IPS-18c (cell line): Measurements from ENCODE around the gene IGSF22.

Experiments used
- H3K4me3 ChIP-seq: 2 replicates; pipeline ENCODE4 v1.7.0; 2013; ENCODE audit warnings: low read depth, mild to moderate bottlenecking, low read length, moderate library complexity; ENCODE audit not compliant: insufficient read depth
- H3K9me3 ChIP-seq: one replicate; pipeline ENCODE4 v1.6.1; 2013; ENCODE audit warnings: mild to moderate bottlenecking, low read length, moderate library complexity; ENCODE audit not compliant: control insufficient read depth, insufficient read depth

IGSF22 gene

DNA sequence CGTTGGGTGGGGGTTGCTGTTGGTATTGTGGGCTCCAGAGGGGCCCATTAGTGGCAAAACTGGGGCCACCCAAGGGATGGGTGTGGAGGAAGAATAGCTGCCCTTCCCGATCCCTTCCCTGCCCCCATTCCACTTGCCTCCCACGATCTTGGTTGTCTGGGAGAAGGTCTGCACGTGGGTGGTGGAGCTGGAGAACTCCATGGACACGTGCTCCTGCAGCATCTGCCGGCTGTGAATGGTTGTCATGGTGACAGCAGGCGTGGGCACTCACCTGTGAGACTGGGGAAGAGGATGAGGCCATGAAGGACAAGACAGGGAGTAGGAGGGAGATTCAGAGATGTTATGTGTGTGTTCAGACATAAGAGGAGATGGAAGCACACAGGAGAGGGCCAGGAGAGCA is 2.0 kb downstream of the IGSF22 start:
- H3K4me3 ChIP-seq, result no peak overlapping the region

DNA sequence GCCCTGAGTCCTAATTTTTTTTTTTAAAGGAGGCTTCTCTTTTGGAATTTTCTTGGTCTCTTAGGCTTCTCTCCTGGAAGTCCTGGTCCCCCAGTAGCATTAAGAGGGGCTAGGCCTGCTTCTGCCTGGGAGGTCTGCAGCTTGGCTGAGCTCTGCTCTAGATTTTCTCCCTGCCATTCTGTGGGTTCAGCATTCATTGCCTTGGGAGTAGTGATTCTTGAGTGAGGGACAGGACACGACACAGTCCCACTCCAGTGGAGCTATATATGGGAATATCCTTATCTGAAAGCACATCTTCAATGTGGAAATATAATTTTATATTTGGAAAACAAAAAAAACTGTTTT is 3.7 kb downstream of the IGSF22 start:
- Histone ChIP-seq H3K4me3 (no peak overlapping the region; the same call in 1 of the 2 replicates), H3K9me3 (no peaks in the 10 kb centered on the region)

More for the DNA sequence above, 2.0 kb downstream of the IGSF22 start:
- no peaks in the 10 kb centered on the region for H3K9me3 ChIP-seq

DNA sequence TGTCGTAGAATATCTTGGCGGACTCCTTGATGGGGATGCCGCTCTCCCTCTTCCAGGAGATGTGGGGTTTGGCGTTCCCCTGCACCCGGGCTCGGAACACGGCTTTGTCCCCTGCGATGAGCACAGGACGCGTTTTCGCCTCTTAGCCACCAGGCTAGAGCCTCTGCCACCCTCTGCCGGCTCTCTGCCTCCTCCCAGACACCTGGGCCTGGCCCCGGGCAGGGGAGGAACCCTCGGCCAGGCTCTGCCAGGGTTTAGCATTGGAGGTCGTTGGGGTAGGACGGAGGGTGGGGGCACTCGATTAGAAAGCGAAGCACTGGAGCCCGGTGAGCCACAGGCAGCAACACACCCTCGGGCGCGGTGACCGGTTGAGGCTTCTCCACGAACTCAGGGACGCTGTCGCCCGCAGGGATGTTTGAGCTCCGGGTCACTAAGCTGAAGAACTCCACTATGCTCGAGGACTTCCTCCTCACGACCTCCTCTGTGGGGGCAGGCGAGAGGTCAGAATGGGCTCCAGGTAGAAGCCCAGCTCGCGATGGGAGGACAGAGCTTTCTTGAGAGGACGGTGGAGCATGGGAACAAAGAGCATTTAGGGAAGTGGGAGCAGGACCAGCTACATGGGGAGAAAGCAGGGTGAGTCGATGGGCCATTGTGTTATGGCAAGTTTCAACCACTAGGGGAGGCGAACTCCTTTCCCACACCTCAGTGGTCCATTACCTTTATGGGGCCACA is 4.3 kb downstream of the IGSF22 start:
- H3K4me3 ChIP-seq, result peak overlapping the region; percentile 59
- H3K9me3 ChIP-seq, result no peaks in the 10 kb centered on the region

DNA sequence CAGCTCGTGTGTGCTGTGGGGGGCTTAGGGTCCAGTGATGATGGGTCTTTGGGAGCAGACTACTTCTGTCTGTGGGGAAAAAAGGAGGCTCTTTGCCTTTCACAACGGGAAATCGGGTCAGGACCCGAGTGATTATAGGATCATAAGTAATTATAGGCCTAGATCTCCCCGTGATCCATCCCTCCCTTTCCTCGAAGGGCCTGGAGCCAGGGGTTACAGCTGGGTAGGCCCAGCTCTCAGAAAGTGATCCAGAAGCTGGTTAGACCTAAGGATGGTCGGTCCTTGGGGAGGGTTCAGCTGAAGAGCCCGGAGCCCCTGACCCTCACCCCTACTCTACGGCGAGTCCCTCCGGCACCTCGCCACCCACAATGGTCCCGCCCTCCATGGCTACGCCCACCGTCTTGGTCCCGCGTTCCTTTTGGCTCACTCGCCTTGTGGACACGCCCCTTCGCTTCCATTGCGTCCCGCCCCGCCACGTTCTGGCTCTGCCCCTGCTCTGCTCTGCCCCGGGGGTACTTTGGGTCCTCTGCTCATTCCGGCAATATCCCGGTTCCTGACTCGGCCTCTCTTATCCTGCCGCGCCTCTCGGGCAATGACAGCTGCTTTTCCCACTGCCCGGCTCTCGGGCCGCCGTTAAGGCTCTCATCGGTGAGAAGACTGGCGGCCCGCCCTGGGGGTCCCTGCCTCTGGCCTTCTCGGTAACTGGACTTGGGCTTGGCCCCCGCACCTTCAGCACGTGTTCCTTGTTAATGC is 5.0 kb downstream of the IGSF22 start:
- no peaks in the 10 kb centered on the region for H3K9me3 ChIP-seq
- H3K4me3 ChIP-seq, result peak overlapping the region; percentile 59

DNA sequence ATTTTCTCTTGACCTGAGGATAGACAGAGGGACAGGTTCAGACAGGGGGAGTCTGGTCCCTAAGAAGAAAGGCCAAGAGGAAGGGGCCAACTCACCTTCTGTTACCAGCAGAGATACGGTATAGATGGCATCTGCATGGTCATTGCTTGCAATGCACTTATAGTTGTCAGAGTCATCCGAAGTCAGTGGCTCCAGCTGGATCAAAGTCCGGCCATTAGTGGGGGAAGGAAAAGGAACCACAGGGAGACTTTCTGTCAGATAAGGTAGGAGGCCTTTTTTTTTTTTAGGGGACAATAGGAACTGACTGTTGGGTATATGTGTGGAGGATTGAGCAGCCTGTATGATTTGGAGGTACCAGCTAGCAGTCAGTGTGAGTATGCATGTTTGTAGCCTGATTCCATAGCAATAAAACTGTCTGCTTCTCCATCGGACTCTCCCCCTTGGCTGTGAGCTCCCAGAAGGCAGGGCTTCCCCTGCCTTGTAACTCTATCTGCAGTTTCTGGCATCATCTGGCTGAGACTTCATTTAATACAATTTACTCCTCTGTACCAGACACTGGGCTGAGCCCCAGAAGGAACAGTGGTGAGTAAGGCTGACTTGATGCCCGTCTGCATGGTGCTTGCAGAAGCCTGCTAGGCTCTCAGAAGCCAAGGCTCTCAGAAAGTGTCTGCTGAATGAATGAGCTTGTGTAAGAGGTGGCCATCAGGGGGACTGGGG is 5.7 kb downstream of the IGSF22 start:
- H3K4me3 ChIP-seq, result 0 out of 2 replicates have a peak overlapping the region, but pooled peaks have one; percentile 59
- no peaks in the 10 kb centered on the region for H3K9me3 ChIP-seq

- Histone ChIP-seq H3K9me3 (no peaks in the 10 kb centered on the region), H3K4me3 (no peak overlapping the region)
These were observed 10.5 kb downstream of the IGSF22 start for GRCh38 chr11:18715476-18715875.

DNA sequence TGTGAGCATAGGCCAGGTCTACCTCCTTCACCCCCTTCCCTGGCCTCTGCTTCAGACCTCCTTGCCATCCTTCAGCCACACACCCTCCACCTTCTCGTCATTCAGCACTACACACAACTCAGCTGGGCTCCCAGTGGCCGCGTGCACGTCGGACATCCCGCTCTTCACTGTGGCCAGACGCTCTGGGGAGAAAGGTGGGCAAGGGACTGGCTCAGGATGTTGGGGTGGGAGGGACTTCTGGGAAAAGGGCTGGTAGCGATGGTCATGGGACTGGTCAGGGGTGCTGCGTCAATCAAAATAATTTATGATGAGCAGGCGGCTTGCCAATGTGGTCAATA is 11.6 kb downstream of the IGSF22 start:
- no peak overlapping the region for H3K4me3 ChIP-seq
- H3K9me3 ChIP-seq, result no peaks in the 10 kb centered on the region

GRCh38 chr11:18713646-18714442 is 12.1 kb downstream of the IGSF22 start:
- no peak overlapping the region for H3K4me3 ChIP-seq
- H3K9me3 ChIP-seq, result no peaks in the 10 kb centered on the region

DNA sequence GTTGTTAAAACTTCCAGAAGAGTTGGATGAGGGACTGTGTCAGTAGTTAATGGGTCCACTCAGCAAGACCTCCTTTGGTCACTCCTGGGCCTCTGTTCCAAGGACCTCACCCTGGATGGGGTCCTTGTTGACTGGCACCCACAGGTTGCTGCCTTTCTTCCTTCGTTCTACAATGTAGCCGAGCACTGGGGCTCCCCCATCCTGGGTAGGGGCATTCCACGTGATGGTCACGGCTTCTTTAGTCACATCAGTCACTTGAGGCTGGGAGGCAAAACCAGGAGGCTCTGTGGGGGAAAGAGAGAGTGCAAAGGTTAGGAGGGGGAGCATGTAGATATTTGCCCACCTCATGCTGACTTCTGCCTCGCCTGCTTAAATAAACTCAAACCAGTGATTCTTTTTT is 15.4 kb downstream of the IGSF22 start:
- Histone ChIP-seq H3K9me3 (no peaks in the 10 kb centered on the region), H3K4me3 (no peak overlapping the region)

DNA sequence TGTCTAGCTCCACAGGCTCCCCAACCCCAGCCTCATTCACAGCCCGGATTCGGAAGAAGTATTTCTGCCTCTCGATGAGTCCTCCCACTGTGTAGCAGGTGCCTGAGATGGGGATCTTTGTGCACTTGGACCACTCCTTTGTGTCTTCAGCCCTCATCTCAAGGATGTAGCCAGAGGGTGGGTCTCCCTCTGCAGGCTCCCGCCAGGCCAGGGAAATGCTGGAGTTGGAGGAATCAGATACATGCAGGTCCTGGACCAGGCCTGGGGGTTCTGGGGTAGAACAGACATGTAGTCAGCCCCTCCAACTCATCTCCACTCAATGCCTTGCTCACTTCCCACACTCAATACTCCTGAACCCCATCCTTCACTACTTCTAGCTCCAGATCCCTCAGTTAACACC is 16.6 kb downstream of the IGSF22 start:
- Histone ChIP-seq H3K9me3 (no peaks in the 10 kb centered on the region), H3K4me3 (no peak overlapping the region)

DNA sequence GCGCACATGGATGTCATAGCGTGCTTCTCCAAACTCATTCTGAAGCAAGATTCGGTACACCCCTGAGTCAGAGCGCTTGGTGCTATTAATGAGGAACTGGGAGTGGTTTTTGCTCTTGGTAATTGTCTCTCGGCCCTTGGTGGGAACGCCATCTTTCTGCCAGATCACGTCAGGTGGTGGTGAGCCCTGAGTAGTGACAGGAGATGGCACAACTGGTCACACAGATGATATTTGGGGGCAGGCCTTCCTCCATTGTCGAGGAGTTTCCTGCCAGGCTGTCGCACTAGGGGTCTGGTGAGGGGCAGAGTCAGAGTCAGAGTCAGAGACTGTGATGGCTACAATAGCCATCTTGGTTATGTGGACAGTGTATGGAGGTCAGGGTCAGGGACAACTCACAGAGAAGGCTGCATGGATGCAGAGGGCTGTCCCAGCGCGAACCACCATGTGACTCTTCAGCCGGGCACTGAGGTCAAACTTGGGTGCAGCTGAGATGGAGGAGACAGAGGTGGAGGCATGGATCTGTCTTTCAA is 18.1 kb downstream of the IGSF22 start:
- no peaks in the 10 kb centered on the region for H3K9me3 ChIP-seq
- no peak overlapping the region for H3K4me3 ChIP-seq

DNA sequence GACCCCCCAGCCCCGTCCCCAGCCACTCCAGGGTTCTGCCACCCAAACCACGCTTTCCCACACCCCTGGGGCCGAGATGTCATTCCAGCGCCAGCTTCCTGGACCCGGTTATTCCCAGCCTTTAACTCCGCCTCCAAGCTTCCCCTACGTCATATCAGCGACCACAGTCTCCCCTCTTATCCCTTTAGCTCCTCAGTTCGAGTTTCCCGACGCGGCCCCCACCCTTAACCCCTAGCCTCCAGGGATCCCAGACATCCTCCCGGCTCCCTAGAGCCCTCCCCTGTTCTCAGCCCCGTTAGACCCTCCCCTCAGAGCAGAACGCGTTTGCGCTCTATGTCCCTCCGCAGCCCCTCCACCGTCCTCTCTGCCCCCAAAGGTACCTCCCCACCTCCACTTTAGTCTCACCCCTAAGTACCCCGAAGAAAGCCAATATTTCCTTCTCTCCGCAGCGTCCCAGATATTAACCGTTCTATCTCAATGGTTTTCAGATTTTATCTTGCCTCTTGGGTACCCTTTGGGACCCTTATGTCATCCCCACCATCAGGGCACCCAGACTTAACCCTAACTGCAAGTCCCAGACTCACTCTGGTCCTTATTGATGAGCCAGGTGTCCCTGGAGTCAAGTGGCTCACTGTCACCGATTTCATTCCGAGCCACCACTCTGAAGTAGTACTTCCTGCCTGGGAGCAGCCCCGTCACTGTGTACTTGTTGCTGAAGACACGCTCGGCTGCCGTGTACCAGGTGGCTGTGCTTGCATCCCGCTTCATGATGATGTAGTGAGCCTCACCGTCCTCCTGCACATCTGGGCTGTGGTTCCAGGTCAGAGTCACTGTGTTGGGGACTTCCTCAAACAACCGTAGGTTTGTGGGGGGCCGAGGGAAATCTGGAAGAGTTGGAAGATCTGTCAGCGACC is 19.4 kb downstream of the IGSF22 start:
- H3K4me3 ChIP-seq, result no peak overlapping the region

GRCh38 chr11:18705651-18706281 is 20.2 kb downstream of the IGSF22 start:
- no peaks in the 10 kb centered on the region for H3K9me3 ChIP-seq
- no peak overlapping the region for H3K4me3 ChIP-seq

More for the DNA sequence above, 19.4 kb downstream of the IGSF22 start:
- H3K9me3 ChIP-seq, result no peaks in the 10 kb centered on the region

GRCh38 chr11:18704698-18705097 is 21.3 kb downstream of the IGSF22 start:
- no peaks in the 10 kb centered on the region for H3K9me3 ChIP-seq
- no peak overlapping the region for H3K4me3 ChIP-seq

- no peak overlapping the region for H3K4me3 ChIP-seq
- H3K9me3 ChIP-seq, result no peaks in the 10 kb centered on the region
These were observed 21.8 kb downstream of the IGSF22 start for GRCh38 chr11:18704045-18704645.
